Choroid plexus epithelial cell (primary cell): ENCODE data around the gene KRT23.

Experiments
- DNase-seq: peaks from one replicate; pipeline ENCODE4 v3.0.0-alpha.2; 2010; ENCODE audit warnings: low read depth
- H3K4me3 ChIP-seq: 2 replicates; pipeline ENCODE4 v1.5.1; 2011; ENCODE audit warnings: low read depth, mild to moderate bottlenecking, control low read depth, low read length, moderate library complexity
- TF ChIP-seq, protein P1 (sequence below): conservative IDR thresholded peaks from 2 replicates; pipeline ENCODE4 v1.5.1; 2011; ENCODE audit warnings: low read depth, mild to moderate bottlenecking, control low read depth, inconsistent platforms, low read length, moderate library complexity

KRT23 gene

DNA sequence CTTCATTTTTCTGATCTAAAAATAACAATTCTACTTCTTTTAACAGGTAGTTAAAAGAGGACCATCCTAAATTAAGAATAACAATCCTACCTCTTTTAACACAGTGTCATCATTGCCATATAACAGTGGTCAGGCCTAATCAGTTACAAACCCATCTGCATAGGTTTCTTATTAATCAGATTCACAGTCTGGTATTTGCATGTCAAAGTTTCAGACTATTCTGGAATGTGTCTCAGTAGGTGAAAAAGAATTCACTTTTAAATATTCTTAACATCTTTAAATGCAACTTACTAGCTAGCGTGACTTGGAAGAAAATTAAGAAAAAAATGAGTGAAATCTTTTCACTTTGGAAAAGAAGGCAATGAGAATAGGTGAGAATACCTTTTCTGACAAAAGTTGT, 63.6 kb downstream of the KRT23 start:
- TF ChIP-seq, protein P1, sequence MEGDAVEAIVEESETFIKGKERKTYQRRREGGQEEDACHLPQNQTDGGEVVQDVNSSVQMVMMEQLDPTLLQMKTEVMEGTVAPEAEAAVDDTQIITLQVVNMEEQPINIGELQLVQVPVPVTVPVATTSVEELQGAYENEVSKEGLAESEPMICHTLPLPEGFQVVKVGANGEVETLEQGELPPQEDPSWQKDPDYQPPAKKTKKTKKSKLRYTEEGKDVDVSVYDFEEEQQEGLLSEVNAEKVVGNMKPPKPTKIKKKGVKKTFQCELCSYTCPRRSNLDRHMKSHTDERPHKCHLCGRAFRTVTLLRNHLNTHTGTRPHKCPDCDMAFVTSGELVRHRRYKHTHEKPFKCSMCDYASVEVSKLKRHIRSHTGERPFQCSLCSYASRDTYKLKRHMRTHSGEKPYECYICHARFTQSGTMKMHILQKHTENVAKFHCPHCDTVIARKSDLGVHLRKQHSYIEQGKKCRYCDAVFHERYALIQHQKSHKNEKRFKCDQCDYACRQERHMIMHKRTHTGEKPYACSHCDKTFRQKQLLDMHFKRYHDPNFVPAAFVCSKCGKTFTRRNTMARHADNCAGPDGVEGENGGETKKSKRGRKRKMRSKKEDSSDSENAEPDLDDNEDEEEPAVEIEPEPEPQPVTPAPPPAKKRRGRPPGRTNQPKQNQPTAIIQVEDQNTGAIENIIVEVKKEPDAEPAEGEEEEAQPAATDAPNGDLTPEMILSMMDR, result no peak
- no peak overlapping the region for H3K4me3 ChIP-seq
- no peak for DNase-seq

GRCh38 chr17:40873255-40873654, 64.2 kb downstream of the KRT23 start:
- DNase-seq, result no peak
- TF ChIP-seq, protein P1, result no peak
- no peak overlapping the region for H3K4me3 ChIP-seq
